T-cell (primary cell): ENCODE measurements around the gene ACER2. TPM values are rescaled to one million over a fixed set of nuclear protein-coding genes. Genes with fewer than 3 reads are reported as not detected.

Experiments used
- ATAC-seq, 4 experiments: fragments of 200-7000 bp in 3 of 4; fragments of 150-1000 bp in 1 of 4; cut with Tn5 transposase; replicated peaks in 1 of 4; 1 replicate in 3 of 4; 2 replicates in 1 of 4; pipeline ENCODE4 v1.10.0; 2021; ENCODE audit warnings: moderate library complexity in 3 of 4, mild to moderate bottlenecking in 2 of 4, moderate number of reproducible peaks in 1 of 4
- CTCF ChIA-PET, 2 donors: fragments of 300-600 bp; sonication (Branson Sonifier 250); formaldehyde crosslinking; loops; one replicate each; lab custom pipeline; 2022; ENCODE audit warnings: antibody characterized with exemption in 2 of 2; lab: Charles Lee
- POLR2A ChIA-PET, 2 donors: fragments of 300-600 bp; sonication (Branson Sonifier 250); formaldehyde crosslinking; loops; one replicate each; lab custom pipeline; 2022; ENCODE audit warnings: antibody characterized with exemption in 2 of 2; lab: Charles Lee
- DNase-seq, 35 experiments: peaks; one replicate each; pipeline versions ENCODE4 v3.0.0 to v3.0.0-alpha.2; 2013 to 2023
- H3K27ac ChIP-seq: one replicate; pipeline ENCODE4 v1.5.1; 2013; ENCODE audit warnings: low read length
- H3K27me3 ChIP-seq, 2 experiments: replicated peaks in 1 of 2; 1 replicate in 1 of 2; 2 replicates in 1 of 2; pipeline versions ENCODE4 v1.6.1 to v1.7.0; 2013; ENCODE audit warnings: low read length in 1 of 2, mixed read lengths in 1 of 2; ENCODE audit not compliant: control insufficient read depth in 2 of 2, insufficient read depth in 2 of 2; ENCODE audit errors: extremely low read depth in 1 of 2
- H3K36me3 ChIP-seq, 2 donors: 1 replicate in 1 of 2; 2 replicates in 1 of 2; pipeline versions ENCODE4 v1.6.1 to v1.7.0; 2013; ENCODE audit warnings: low read length in 1 of 2; ENCODE audit not compliant: control insufficient read depth in 2 of 2, insufficient read depth in 1 of 2; ENCODE audit errors: extremely low read depth in 1 of 2
- H3K4me1 ChIP-seq, 2 experiments: 1 replicate in 1 of 2; 2 replicates in 1 of 2; pipeline versions ENCODE4 v1.6.1 to v1.7.0; 2013; ENCODE audit warnings: low read length in 2 of 2, mixed read lengths in 1 of 2; ENCODE audit not compliant: insufficient read depth in 2 of 2, control insufficient read depth in 1 of 2; ENCODE audit errors: extremely low read depth in 1 of 2
- H3K4me3 ChIP-seq, 2 donors: 1 replicate in 1 of 2; 2 replicates in 1 of 2; pipeline versions ENCODE4 v1.5.1 to v1.7.0; 2013; ENCODE audit warnings: mild to moderate bottlenecking in 2 of 2, low read length in 1 of 2, moderate library complexity in 1 of 2; ENCODE audit not compliant: control insufficient read depth in 1 of 2; ENCODE audit errors: extremely low read depth in 1 of 2
- H3K9me3 ChIP-seq: 2 replicates; pipeline ENCODE4 v1.7.0; 2013
- H3K27ac Mint-ChIP-seq, 2 donors: one replicate each; pipeline ENCODE4 v1.8.0; 2020 to 2021; ENCODE audit warnings: mild to moderate bottlenecking in 2 of 2, mixed read lengths in 2 of 2
- H3K27me3 Mint-ChIP-seq, 2 donors: one replicate each; pipeline ENCODE4 v1.8.0; 2021 to 2022; ENCODE audit warnings: mixed read lengths in 2 of 2
- H3K36me3 Mint-ChIP-seq: one replicate; pipeline ENCODE4 v1.8.0; 2021; ENCODE audit warnings: mixed read lengths
- H3K4me1 Mint-ChIP-seq, 3 donors: one replicate each; pipeline ENCODE4 v1.8.0; 2020 to 2022; ENCODE audit warnings: mixed read lengths in 3 of 3, mild to moderate bottlenecking in 1 of 3
- H3K4me3 Mint-ChIP-seq, 3 donors: one replicate each; pipeline ENCODE4 v1.8.0; 2020 to 2022; ENCODE audit warnings: mild to moderate bottlenecking in 3 of 3, mixed read lengths in 3 of 3, moderate library complexity in 3 of 3
- H3K9me3 Mint-ChIP-seq, 3 donors: one replicate each; pipeline ENCODE4 v1.8.0; 2020 to 2022; ENCODE audit warnings: mixed read lengths in 3 of 3
- WGBS: methylation state at CpG from one replicate; pipeline ENCODE4 v1.1.5; 2013; ENCODE audit warnings: missing lambda C conversion rate; ENCODE audit not compliant: insufficient coverage; 5-methylcytosine and 5-hydroxymethylcytosine counted together
- total RNA-seq, 35 experiments: library from RNA in 6 of 35; stranded (reverse) in 6 of 35; fragments of 120-200 nt in 1 of 35; gene quantifications; one replicate each; pipeline versions ENCODE4 v1.2.1 to v1.2.4 and lab custom pipeline; 2013 to 2026

Gene ACER2
- total RNA-seq, 5 donors from 2014 or later (not counting 1 experiment from before 2014, with no cell fraction given): 1.4 to 4.1 (median 3.2) TPM

DNA sequence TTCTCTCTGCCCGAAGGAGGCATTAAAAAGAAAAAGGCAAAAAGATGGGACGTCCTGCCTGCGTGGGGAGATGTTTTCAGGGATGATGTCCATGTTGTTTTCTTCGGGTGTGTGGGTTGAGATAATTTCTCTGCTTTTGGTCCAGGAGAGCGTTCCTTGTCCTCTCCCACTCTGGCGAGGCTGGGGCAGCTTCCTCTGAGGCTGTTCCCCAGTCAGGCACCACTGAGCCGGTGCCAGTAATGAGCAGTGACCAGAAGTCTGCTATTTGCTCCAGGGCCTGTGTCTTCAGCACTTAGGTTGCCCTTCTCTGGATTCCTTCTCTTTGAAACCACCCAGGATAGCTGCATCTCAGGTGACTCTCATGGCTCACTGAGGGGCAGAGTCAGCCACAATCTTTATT, 71.5 kb downstream of the ACER2 start:
- DNase-seq: no peak

GRCh38 chr9:19481121-19481870, 72.5 kb downstream of the ACER2 start:
- POLR2A ChIA-PET: interaction anchor here in 1 of 2 donors (0.6 kb wide), 1 partner anchor 1236 kb away, joined by 3 read pairs; no protein-coding TSS in a partner anchor
- WGBS: 100% methylated on average over 1 of the region's 10 CpGs
- CTCF ChIA-PET: interaction anchor here in 1 of 2 donors (1.1 kb wide), 1 partner anchor 16 kb away, joined by 4 read pairs; no protein-coding TSS in a partner anchor
- H3K36me3 Mint-ChIP-seq: no peaks in the 10 kb centered on the region
- Histone ChIP-seq H3K4me1 (no peaks in the 10 kb centered on the region), H3K4me3 (no peak overlapping the region), H3K27me3 (peaks cover 0 to 15% of the 10 kb centered on the region in 2 experiments), H3K36me3 (no peaks in the 10 kb centered on the region), H3K27ac (no peak overlapping the region), H3K9me3 (no peaks in the 10 kb centered on the region)
- no peak overlapping the region for H3K27ac Mint-ChIP-seq
- DNase-seq: no peak
- no peak overlapping the region for H3K4me3 Mint-ChIP-seq
- H3K9me3 Mint-ChIP-seq: no peaks in the 10 kb centered on the region
- H3K27me3 Mint-ChIP-seq: peaks cover 3 to 7% of the 10 kb centered on the region in 2 donors
- H3K4me1 Mint-ChIP-seq: no peaks in the 10 kb centered on the region
- no peak for ATAC-seq

More for the DNA sequence above, 71.5 kb downstream of the ACER2 start:
- Histone ChIP-seq H3K4me1 (no peaks in the 10 kb centered on the region), H3K4me3 (no peak overlapping the region), H3K27ac (no peak overlapping the region), H3K36me3 (no peaks in the 10 kb centered on the region), H3K27me3 (peaks cover 0 to 18% of the 10 kb centered on the region in 2 experiments), H3K9me3 (no peaks in the 10 kb centered on the region)
- no peak for ATAC-seq
- CTCF ChIA-PET: interaction anchor here in 1 of 2 donors (0.6 kb wide), 1 partner anchor 11 kb away, joined by 3 read pairs; no protein-coding TSS in a partner anchor
- Mint-ChIP-seq H3K4me1 (no peaks in the 10 kb centered on the region), H3K27me3 (peaks cover 3 to 7% of the 10 kb centered on the region in 2 donors), H3K9me3 (no peaks in the 10 kb centered on the region), H3K27ac (no peak overlapping the region), H3K36me3 (no peaks in the 10 kb centered on the region), H3K4me3 (no peak overlapping the region)
- 76% methylated on average over 6 of the region's 7 CpGs for WGBS
- POLR2A ChIA-PET: no interaction called here

DNA sequence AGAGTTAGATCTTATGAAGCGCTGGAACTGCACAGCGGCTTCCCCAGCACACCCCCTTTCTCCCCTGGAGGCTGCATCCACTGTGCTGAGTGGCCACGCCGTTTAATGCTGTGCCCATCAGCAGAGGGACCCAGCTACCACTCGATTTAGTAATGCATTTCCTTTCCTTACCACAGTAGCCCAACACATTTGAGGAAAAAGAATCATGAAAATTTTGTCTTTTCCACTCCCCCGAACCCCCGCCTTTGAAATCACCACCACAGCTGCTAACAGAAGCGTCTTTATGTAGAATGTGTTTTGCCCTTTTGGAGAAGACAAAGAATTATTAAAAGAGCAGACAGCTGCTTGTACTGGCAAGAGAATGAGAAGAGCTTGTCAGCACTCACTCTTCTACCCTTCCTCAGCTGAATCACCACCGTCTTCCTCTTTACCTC, 73.2 kb downstream of the ACER2 start:
- no peak overlapping the region for H3K27ac Mint-ChIP-seq
- ATAC-seq (no peak), DNase-seq (no peak)
- Histone ChIP-seq H3K27me3 (peaks cover 0 to 14% of the 10 kb centered on the region in 2 experiments), H3K4me3 (no peak overlapping the region), H3K4me1 (no peaks in the 10 kb centered on the region), H3K9me3 (no peaks in the 10 kb centered on the region), H3K27ac (no peak overlapping the region), H3K36me3 (no peaks in the 10 kb centered on the region)
- ChIA-PET CTCF (interaction anchor here in 1 of 2 donors (1.1 kb wide), 1 partner anchor 17 kb away, joined by 4 read pairs; no protein-coding TSS in a partner anchor), POLR2A (no interaction called here)
- H3K9me3 Mint-ChIP-seq: no peaks in the 10 kb centered on the region
- no peak overlapping the region for H3K4me3 Mint-ChIP-seq
- H3K36me3 Mint-ChIP-seq: no peaks in the 10 kb centered on the region
- no peaks in the 10 kb centered on the region for H3K4me1 Mint-ChIP-seq
- H3K27me3 Mint-ChIP-seq: peaks cover 3 to 7% of the 10 kb centered on the region in 2 donors
- 70% methylated on average over 5 of the region's 9 CpGs for WGBS

DNA sequence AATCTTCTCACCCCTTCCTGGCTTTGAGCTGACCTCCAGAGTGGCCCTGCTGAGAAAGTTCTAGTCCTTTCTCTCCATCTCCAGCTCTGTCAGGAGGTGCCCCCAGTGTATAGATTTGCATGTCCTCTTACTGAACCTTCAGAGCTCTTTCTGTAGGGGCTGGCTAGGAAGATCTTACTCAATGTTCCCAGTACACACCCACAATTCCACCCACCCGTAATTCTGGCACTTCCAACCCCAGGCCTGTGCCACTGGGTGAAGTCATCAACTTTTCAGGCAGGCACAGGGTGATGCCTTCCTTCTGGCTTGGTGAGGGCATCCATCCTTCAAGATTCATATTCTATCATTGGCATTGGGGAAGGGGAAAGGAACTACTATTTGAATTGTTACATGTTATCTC, 75.9 kb downstream of the ACER2 start:
- Mint-ChIP-seq H3K36me3 (no peaks in the 10 kb centered on the region), H3K4me3 (no peak overlapping the region), H3K4me1 (no peaks in the 10 kb centered on the region), H3K27ac (no peak overlapping the region), H3K27me3 (peaks cover 0 to 4% of the 10 kb centered on the region in 2 donors), H3K9me3 (no peaks in the 10 kb centered on the region)
- no CpG with 5 or more reads among the region's 1 CpG for WGBS
- Histone ChIP-seq H3K27ac (no peak overlapping the region), H3K4me1 (no peaks in the 10 kb centered on the region), H3K4me3 (no peak overlapping the region), H3K36me3 (no peaks in the 10 kb centered on the region), H3K9me3 (no peaks in the 10 kb centered on the region), H3K27me3 (peaks cover 0 to 14% of the 10 kb centered on the region in 2 experiments)
- ChIA-PET POLR2A (no interaction called here), CTCF (no interaction called here)
- no peak for ATAC-seq
- no peak for DNase-seq

GRCh38 chr9:19485193-19485592, 76.4 kb downstream of the ACER2 start:
- ATAC-seq (no peak), DNase-seq (no peak)
- no peak overlapping the region for H3K4me3 ChIP-seq
- Mint-ChIP-seq H3K36me3 (no peaks in the 10 kb centered on the region), H3K27ac (no peak overlapping the region), H3K9me3 (no peaks in the 10 kb centered on the region), H3K4me1 (no peaks in the 10 kb centered on the region), H3K4me3 (no peak overlapping the region), H3K27me3 (peaks cover 0 to 4% of the 10 kb centered on the region in 2 donors)
- H3K27me3 ChIP-seq: peaks cover 0 to 14% of the 10 kb centered on the region in 2 experiments
- 80% methylated on average over 1 of the region's 2 CpGs for WGBS
- POLR2A ChIA-PET: no interaction called here
- CTCF ChIA-PET: no interaction called here
- H3K4me1 ChIP-seq: no peaks in the 10 kb centered on the region
- H3K27ac ChIP-seq: no peak overlapping the region
- no peaks in the 10 kb centered on the region for H3K9me3 ChIP-seq
- H3K36me3 ChIP-seq: no peaks in the 10 kb centered on the region

DNA sequence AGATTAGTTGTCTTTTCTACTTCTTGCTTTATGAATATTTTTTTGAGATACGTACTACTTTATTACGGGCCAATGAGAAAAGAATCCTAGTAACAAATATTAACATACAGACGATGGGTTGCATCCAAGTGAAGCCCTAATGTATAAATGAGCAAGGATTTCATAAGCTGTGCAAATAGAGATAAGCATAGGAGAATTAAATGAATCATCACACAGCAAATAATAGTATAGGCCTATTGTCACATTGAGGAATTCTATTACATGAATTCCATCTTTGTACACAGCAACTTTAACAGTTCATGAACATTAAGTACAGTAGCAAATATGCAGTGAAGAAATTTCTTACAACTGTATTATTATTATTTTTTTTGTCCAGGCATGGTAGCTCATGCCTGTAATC, 78.0 kb downstream of the ACER2 start:
- CTCF ChIA-PET: interaction anchor here in 1 of 2 donors (0.8 to 1.4 kb wide), 2 partner anchors 22 to 29 kb away, joined by 3 to 5 read pairs; no protein-coding TSS in a partner anchor
- no peak for ATAC-seq
- no peaks in the 10 kb centered on the region for H3K36me3 Mint-ChIP-seq
- Histone ChIP-seq H3K36me3 (no peaks in the 10 kb centered on the region), H3K9me3 (no peaks in the 10 kb centered on the region), H3K4me1 (no peaks in the 10 kb centered on the region), H3K27ac (no peak overlapping the region), H3K27me3 (peaks cover 0 to 10% of the 10 kb centered on the region in 2 experiments), H3K4me3 (no peak overlapping the region)
- POLR2A ChIA-PET: no interaction called here
- no peaks in the 10 kb centered on the region for H3K4me1 Mint-ChIP-seq
- peaks cover 0 to 4% of the 10 kb centered on the region in 2 donors for H3K27me3 Mint-ChIP-seq
- H3K9me3 Mint-ChIP-seq: no peaks in the 10 kb centered on the region
- H3K27ac Mint-ChIP-seq: no peak overlapping the region
- WGBS: no CpG with 5 or more reads among the region's 3 CpGs
- H3K4me3 Mint-ChIP-seq: no peak overlapping the region
- DNase-seq: no peak
